ENCODE measurements around the gene KLHL2. TPM values are rescaled to one million over a fixed set of nuclear protein-coding genes. Genes with fewer than 3 reads are reported as not detected.
"Not testable (repeated sequence)": the region's sequence is repeated elsewhere in the genome, so short reads cannot be mapped to it uniquely, and the experiment has no call there.

Gene KLHL2, protein sequence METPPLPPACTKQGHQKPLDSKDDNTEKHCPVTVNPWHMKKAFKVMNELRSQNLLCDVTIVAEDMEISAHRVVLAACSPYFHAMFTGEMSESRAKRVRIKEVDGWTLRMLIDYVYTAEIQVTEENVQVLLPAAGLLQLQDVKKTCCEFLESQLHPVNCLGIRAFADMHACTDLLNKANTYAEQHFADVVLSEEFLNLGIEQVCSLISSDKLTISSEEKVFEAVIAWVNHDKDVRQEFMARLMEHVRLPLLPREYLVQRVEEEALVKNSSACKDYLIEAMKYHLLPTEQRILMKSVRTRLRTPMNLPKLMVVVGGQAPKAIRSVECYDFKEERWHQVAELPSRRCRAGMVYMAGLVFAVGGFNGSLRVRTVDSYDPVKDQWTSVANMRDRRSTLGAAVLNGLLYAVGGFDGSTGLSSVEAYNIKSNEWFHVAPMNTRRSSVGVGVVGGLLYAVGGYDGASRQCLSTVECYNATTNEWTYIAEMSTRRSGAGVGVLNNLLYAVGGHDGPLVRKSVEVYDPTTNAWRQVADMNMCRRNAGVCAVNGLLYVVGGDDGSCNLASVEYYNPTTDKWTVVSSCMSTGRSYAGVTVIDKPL
- total RNA-seq: 10 to 100 TPM; 23.7 to 28.0 TPM

DNA sequence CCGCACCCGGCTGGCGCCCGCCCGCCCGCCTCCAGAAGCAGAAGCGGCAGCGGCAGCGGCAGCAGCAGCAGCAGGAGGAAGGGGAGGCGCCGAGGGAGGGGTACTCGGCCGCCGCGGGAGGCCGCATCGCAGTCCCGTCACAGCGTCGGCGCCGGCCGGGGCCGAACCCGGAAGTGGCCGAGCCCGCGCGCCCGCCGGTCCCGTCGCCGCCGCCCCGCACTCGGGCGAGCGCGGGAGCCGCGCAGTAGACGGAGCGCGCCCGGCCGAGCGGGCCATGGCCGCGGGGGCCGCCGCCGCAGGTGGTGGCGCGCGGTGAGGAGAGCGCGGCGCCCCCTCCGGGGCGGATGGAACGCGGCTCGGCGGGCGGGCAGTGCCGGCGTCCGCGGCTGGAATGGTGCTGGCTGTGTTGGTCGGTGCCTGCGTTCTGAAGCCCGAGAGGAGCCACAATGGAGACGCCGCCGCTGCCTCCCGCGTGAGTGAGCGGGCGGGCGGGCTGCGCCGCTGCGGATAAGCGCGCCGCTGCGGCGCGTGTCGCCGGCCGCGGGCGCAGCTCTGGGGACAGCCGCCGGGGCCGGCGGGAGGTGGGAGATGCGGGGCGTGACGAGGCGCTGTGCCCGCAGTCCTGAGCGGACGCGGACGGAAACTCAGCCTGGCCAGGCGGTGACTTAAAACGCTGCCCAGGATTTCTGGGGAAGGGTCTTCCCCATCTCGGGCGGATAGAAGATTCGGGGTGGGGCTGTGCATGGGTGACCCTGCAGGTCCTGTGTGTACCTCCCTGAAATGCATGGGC, at the start of gene KLHL2:
TSS of gene KLHL2 (plus strand) at position 131 of the 790 bp plus-strand sequence. CDS start at position 447, 316 bp downstream.
- H3K9me3 Mint-ChIP-seq: no peaks in the 10 kb centered on the region
- H3K36me3 Mint-ChIP-seq: peaks cover 4% of the 10 kb centered on the region
- DNase-seq: peak; percentile 78
- H3K4me1 Mint-ChIP-seq: peaks cover 68% of the 10 kb centered on the region
- H3K4me3 Mint-ChIP-seq: peak within 1 kb of the TSS; percentile 89
- no peaks in the 10 kb centered on the region for H3K27me3 Mint-ChIP-seq
- H3K27ac Mint-ChIP-seq: peak within 1 kb of the TSS; percentile 89

- Mint-ChIP-seq H3K9me3 (peaks cover 8% of the 10 kb centered on the region), H3K27ac (no peak overlapping the region), H3K4me3 (no peak overlapping the region), H3K4me1 (no peaks in the 10 kb centered on the region), H3K27me3 (peaks cover 4% of the 10 kb centered on the region), H3K36me3 (peaks cover 2% of the 10 kb centered on the region)
- no peak for DNase-seq
These were observed 48.6 kb upstream of the KLHL2 start for GRCh38 chr4:165158762-165159161.

GRCh38 chr4:165164257-165164656, 43.1 kb upstream of the KLHL2 start:
- H3K36me3 Mint-ChIP-seq: peaks cover 5% of the 10 kb centered on the region
- H3K9me3 Mint-ChIP-seq: peaks cover 11% of the 10 kb centered on the region
- H3K27ac Mint-ChIP-seq: no peak overlapping the region
- no peaks in the 10 kb centered on the region for H3K4me1 Mint-ChIP-seq
- no peak overlapping the region for H3K4me3 Mint-ChIP-seq
- no peaks in the 10 kb centered on the region for H3K27me3 Mint-ChIP-seq
- DNase-seq: no peak

DNA sequence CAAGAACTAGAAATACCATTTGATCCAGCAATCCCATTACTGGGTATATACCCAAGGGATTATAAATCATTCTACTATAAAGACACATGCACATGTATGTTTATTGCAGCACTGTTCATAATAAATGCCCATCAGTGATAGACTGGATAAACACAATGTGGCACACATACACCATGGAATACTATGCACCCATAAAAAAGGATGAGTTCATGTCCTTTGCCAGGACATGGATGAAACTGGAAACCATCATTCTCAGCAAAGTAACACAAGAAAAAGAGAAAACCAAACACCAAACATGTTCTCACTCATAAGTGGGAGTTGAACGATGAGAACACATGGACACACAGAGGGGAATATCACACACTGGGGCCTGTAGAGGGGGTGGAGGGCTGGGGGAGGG, 40.5 kb upstream of the KLHL2 start:
- DNase-seq, H3K4me3 Mint-ChIP-seq, H3K4me1 Mint-ChIP-seq, H3K36me3 Mint-ChIP-seq, H3K27ac Mint-ChIP-seq, H3K27me3 Mint-ChIP-seq: not testable (repeated sequence)
- peaks cover 11% of the 10 kb centered on the region for H3K9me3 Mint-ChIP-seq

DNA sequence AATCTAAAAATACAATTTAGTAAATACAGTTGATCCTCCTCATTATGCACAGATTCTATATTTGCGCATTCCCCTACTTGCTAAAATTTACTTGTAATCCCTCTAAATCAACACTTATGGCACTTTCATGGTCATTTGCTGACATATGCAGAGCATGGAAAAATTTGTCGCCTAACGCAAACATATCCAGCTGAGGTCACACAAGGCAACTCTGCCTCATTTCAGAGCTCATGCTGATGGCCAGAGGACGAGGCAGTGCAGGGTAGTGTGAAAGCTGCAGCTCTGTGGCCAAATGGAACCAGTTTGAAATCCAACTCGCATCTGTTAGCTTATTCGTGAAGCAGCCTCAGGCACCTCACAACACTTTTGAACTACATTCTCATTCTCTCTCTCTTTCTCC, 39.7 kb upstream of the KLHL2 start:
- H3K4me3 Mint-ChIP-seq: no peak overlapping the region
- peaks cover 11% of the 10 kb centered on the region for H3K9me3 Mint-ChIP-seq
- no peak overlapping the region for H3K27ac Mint-ChIP-seq
- no peaks in the 10 kb centered on the region for H3K4me1 Mint-ChIP-seq
- H3K36me3 Mint-ChIP-seq: peaks cover 5% of the 10 kb centered on the region
- H3K27me3 Mint-ChIP-seq: no peaks in the 10 kb centered on the region
- DNase-seq: no peak

GRCh38 chr4:165170819-165171218, 36.5 kb upstream of the KLHL2 start:
- Mint-ChIP-seq H3K4me3 (no peak overlapping the region), H3K9me3 (peaks cover 11% of the 10 kb centered on the region), H3K27ac (no peak overlapping the region), H3K27me3 (no peaks in the 10 kb centered on the region), H3K36me3 (peaks cover 7% of the 10 kb centered on the region), H3K4me1 (no peaks in the 10 kb centered on the region)
- no peak for DNase-seq

GRCh38 chr4:165175470-165175869, 31.9 kb upstream of the KLHL2 start:
- not testable (repeated sequence) for H3K27me3 Mint-ChIP-seq, H3K9me3 Mint-ChIP-seq, H3K4me3 Mint-ChIP-seq, H3K4me1 Mint-ChIP-seq, H3K36me3 Mint-ChIP-seq, DNase-seq, H3K27ac Mint-ChIP-seq

DNA sequence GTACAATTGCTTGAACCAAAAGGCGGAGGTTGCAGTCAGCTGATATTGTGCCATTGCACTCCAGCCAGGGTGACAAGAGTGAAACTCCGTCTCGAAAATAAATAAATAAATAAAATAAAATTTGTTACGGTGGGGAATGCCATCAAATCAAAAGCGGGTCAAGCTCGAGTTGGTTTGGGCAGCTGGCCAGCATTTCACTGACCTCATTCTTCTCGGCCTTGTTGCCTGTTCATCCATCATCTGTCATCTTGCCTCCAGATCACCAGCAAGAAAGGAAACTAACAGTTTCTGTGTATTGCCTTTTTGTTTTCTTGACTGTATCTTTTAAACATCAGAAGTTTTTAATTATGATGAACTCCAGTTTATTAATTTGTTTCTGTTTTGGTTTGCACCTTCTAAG, 31.5 kb upstream of the KLHL2 start:
- no peak overlapping the region for H3K4me3 Mint-ChIP-seq
- H3K36me3 Mint-ChIP-seq: peaks cover 3% of the 10 kb centered on the region
- H3K27me3 Mint-ChIP-seq: no peaks in the 10 kb centered on the region
- peaks cover 3% of the 10 kb centered on the region for H3K9me3 Mint-ChIP-seq
- DNase-seq: no peak
- H3K27ac Mint-ChIP-seq: no peak overlapping the region
- H3K4me1 Mint-ChIP-seq: peaks cover 5% of the 10 kb centered on the region

- no peak for DNase-seq
- Mint-ChIP-seq H3K27me3 (no peaks in the 10 kb centered on the region), H3K4me3 (no peak overlapping the region), H3K9me3 (peaks cover 3% of the 10 kb centered on the region), H3K27ac (no peak overlapping the region), H3K36me3 (peaks cover 3% of the 10 kb centered on the region), H3K4me1 (peaks cover 5% of the 10 kb centered on the region)
These were observed 29.4 kb upstream of the KLHL2 start for GRCh38 chr4:165177725-165178666.

DNA sequence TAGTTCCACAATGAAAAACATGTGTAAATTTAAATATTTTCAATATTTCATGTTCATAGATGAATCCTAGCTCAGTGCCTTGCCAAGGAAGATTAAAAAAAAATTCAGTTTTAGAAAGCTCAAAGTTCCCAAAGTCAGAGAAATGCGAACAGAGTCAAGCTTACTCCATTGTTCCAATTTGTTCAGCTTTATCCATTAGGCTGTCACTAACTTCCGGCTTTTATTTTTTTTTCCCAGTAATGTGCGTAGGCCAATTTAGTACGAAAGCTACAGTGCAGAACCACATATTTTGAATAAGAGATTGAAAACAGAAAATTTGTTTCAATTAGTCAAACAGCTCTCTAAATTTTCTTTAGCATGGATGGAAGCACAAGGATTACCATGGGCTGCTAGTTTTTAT, 23.1 kb upstream of the KLHL2 start:
- H3K4me1 Mint-ChIP-seq: no peaks in the 10 kb centered on the region
- DNase-seq: no peak
- H3K36me3 Mint-ChIP-seq: peaks cover 5% of the 10 kb centered on the region
- H3K9me3 Mint-ChIP-seq: peaks cover 5% of the 10 kb centered on the region
- no peak overlapping the region for H3K27ac Mint-ChIP-seq
- no peak overlapping the region for H3K4me3 Mint-ChIP-seq
- no peaks in the 10 kb centered on the region for H3K27me3 Mint-ChIP-seq

DNA sequence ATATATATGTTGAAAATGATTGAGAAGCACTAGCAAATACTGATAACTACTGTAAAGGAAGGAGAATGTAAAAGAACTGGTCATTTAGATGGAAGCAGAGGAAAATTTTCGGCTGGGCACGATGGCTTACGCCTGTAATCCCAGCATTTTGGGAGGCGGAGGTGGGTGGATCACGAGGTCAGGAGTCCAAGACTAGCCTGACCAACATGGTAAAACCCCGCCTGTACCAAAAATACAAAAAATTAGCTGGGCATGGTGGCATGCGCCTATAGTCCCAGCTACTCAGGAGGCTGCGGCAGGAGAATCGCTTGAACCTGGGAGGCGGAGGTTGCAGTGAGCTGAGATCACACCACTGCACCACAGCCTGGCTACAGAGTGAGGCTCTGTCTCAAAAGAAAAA, 22.4 kb upstream of the KLHL2 start:
- DNase-seq, H3K9me3 Mint-ChIP-seq, H3K4me3 Mint-ChIP-seq, H3K27me3 Mint-ChIP-seq, H3K4me1 Mint-ChIP-seq, H3K27ac Mint-ChIP-seq, H3K36me3 Mint-ChIP-seq: not testable (repeated sequence)

GRCh38 chr4:165185448-165185847, 21.9 kb upstream of the KLHL2 start:
- DNase-seq: no peak
- peaks cover 2% of the 10 kb centered on the region for H3K4me1 Mint-ChIP-seq
- no peaks in the 10 kb centered on the region for H3K27me3 Mint-ChIP-seq

DNA sequence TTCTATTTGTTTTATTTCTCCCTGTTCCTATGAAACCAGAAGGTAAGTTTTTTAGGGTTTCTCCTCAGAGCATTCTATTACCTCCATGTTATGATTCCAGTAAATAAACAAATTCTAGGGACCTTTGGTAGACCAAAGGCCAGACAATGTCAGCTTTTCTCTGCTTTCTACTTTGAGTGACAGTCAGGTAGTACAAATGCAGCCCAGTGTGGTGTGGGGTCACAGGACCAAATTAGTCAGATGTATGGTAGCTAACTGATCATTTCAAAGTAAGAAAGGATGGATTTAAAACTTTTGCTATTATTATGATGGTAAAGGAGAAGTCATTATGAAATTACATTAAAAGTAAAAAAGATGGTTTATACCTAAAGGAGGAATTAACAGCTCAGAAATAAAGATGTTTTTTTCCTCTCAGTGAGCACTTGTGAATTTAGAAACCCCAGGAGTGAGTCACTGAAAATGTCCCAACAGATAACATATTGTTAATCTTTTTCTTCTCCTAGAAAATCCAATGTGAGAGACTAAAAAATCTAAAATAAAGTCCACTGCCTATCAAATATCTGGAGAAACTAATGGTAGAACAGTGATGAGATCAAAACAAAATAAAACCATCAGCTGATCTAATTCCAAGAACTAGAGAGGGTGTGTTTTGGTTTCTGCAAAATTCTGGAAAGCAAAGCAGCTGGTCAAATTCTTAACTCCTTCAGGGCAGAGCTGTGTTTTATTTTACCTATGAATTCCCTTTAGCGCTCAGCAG, 16.6 kb upstream of the KLHL2 start:
- Mint-ChIP-seq H3K27ac (no peak overlapping the region), H3K36me3 (peaks cover 5% of the 10 kb centered on the region), H3K9me3 (peaks cover 5% of the 10 kb centered on the region), H3K4me1 (peaks cover 23% of the 10 kb centered on the region), H3K4me3 (no peak overlapping the region), H3K27me3 (no peaks in the 10 kb centered on the region)
- no peak for DNase-seq

More at GRCh38 chr4:165185448-165185847, 21.9 kb upstream of the KLHL2 start:
- peaks cover 5% of the 10 kb centered on the region for H3K36me3 Mint-ChIP-seq
- H3K9me3 Mint-ChIP-seq: peaks cover 5% of the 10 kb centered on the region
- no peak overlapping the region for H3K4me3 Mint-ChIP-seq
- H3K27ac Mint-ChIP-seq: no peak overlapping the region

DNA sequence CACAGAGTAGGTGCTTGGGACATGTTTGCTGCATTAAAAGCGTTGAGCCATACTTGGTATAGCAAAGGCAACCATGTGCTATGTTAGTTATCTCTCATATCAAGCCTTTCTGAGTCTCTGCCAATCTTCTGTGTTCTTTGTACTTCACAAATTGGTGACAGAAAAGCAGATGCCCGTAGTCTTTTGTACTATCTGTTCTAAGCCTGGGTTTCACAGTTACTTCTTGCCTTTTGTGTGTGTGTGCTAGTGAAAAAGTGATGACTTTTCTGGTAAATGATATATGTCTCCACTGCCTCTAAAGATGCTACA, 16.1 kb upstream of the KLHL2 start:
- no peak for DNase-seq
- no peak overlapping the region for H3K4me3 Mint-ChIP-seq
- H3K36me3 Mint-ChIP-seq: peaks cover 5% of the 10 kb centered on the region
- H3K4me1 Mint-ChIP-seq: peaks cover 23% of the 10 kb centered on the region
- H3K9me3 Mint-ChIP-seq: peaks cover 5% of the 10 kb centered on the region
- no peak overlapping the region for H3K27ac Mint-ChIP-seq
- no peaks in the 10 kb centered on the region for H3K27me3 Mint-ChIP-seq
